Measurements from ENCODE around the gene OXER1. TPM values are rescaled to one million over a fixed set of nuclear protein-coding genes. Genes with fewer than 3 reads are reported as not detected.

OXER1 gene
- total RNA-seq, 1 experiment from 2014 or later = not detected

DNA sequence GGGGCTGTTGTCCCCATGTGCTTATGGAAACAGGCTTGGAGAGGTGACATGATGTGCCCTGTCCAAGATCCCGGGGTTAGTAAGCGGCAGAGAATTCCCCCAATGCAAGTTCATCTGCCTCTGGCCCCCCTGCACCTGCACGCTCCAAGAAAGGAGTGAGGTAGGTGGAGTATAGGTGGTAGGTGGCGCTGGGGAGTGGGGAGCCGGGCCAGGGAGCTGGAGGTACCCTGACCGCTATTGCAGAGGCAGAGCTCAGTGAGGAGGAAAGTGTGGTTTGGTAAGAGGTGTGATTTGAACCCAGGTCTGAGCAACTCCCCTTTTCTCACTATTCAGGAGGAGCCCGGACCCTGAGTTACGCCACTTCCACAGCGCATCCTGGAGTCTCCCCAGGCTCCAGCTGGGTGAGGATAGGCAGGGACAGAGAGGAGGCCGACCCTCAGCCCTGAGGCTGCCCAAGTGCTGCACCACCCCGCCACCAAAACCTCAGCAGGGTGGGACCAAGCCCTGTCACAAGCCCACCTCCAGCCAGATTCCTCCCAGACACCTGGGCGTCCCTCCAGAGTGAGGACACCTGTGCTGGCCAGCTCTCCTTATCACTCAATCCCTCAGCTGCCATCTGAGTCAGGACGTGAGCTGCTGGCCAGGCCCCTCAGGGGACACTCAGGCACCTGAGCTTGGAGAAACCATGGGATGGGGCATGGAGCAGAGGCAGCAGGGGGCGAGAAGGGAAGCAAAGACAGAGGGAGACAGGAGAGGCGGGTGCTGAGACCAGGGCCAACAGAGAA lies 22.8 kb upstream of the OXER1 start:
- POLR2A ChIA-PET (ENCODE audit: unreplicated experiment) = no interaction called here

DNA sequence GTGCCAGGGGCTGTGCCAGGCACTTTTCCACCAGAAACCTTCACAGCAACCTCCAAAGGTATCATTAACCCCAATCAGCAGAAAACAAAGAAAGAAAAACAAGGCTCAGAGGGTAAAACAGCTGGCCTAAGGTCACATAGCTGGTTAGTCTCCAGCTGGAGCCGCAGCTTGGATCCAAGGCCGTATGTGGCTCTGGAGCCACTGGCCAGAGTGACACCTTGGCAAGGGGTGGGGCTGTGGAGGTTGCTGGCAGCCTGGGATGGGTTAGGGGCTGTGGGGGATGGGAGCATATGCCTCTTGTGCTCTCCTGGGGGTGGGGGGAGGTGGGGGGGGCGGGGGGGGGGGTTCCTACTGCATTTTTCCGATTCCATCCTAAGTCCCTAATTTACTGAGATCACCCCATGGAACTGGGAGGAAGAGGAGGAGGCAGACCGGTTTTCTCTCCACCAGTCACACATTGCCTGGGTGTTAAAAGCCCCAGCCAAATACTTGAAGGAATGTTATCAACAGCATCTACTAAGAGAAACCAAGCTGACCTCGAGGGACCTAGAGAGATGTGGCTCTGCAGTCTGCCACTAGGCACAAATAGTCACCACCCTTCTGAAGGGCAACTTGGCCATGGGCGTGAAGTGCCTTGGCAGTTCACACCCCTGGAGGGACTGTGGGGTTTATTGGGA lies 20.4 kb upstream of the OXER1 start:
- ChIA-PET CTCF (no interaction called here), POLR2A (ENCODE audit: unreplicated experiment) (no interaction called here)
- no peak for TF ChIP-seq EZH2 (IDR thresholded peaks at IDR 0.05; ENCODE audit: low read length, unreplicated experiment)
- TF ChIP-seq, protein P1, sequence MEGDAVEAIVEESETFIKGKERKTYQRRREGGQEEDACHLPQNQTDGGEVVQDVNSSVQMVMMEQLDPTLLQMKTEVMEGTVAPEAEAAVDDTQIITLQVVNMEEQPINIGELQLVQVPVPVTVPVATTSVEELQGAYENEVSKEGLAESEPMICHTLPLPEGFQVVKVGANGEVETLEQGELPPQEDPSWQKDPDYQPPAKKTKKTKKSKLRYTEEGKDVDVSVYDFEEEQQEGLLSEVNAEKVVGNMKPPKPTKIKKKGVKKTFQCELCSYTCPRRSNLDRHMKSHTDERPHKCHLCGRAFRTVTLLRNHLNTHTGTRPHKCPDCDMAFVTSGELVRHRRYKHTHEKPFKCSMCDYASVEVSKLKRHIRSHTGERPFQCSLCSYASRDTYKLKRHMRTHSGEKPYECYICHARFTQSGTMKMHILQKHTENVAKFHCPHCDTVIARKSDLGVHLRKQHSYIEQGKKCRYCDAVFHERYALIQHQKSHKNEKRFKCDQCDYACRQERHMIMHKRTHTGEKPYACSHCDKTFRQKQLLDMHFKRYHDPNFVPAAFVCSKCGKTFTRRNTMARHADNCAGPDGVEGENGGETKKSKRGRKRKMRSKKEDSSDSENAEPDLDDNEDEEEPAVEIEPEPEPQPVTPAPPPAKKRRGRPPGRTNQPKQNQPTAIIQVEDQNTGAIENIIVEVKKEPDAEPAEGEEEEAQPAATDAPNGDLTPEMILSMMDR (conservative IDR thresholded peaks at IDR 0.05; ENCODE audit: low read depth, low read length) = no peak
- intact Hi-C loops (cut with micrococcal nuclease) = loop anchor here (10.0 kb wide), 1 partner anchor 420 kb away; the partner anchor contains the start of gene COX7A2L
- no peaks in the 10 kb centered on the region for H3F3A ChIP-seq (ENCODE audit: low read length, unreplicated experiment)
- H3K4me2 ChIP-seq (ENCODE audit: low read length) = no peak overlapping the region
- no peaks in the 10 kb centered on the region for H3K9me2 ChIP-seq (replicated peaks; ENCODE audit: low read length)
- H3K27me3 ChIP-seq (ENCODE audit: low read length) = no peaks in the 10 kb centered on the region; the same call in 1 of the 2 replicates
- H3K4me1 ChIP-seq (ENCODE audit: insufficient read depth, low read length) = no peaks in the 10 kb centered on the region
- BruUV-seq (replicated peaks) = no TSS peak
- H3K9me3 ChIP-seq (ENCODE audit: low read length) = no peaks in the 10 kb centered on the region
- no peaks in the 10 kb centered on the region for H3K36me3 ChIP-seq (ENCODE audit: low read depth, low read length)
- no peaks in the 10 kb centered on the region for H4K20me1 ChIP-seq (ENCODE audit: low read length)
- ATAC-seq (no peak), DNase-seq (no peak)
- no peaks in the 10 kb centered on the region for H3K79me2 ChIP-seq (ENCODE audit: low read length)
- no peak overlapping the region for H3K27ac ChIP-seq (ENCODE audit: low read length)
- H3K9ac ChIP-seq (ENCODE audit: low read length) = no peak overlapping the region
- H2AFZ ChIP-seq (ENCODE audit: low read length) = no peak overlapping the region
- no peak overlapping the region for H3K4me3 ChIP-seq (ENCODE audit: low read length)

More for the DNA sequence above, 22.8 kb upstream of the OXER1 start:
- no peak overlapping the region for H2AFZ ChIP-seq (ENCODE audit: low read length)
- no peaks in the 10 kb centered on the region for H3K9me2 ChIP-seq (replicated peaks; ENCODE audit: low read length)
- no peak overlapping the region for H3K4me2 ChIP-seq (ENCODE audit: low read length)
- H4K20me1 ChIP-seq (ENCODE audit: low read length) = no peaks in the 10 kb centered on the region
- H3K4me3 ChIP-seq (ENCODE audit: low read length) = no peak overlapping the region
- H3K36me3 ChIP-seq (ENCODE audit: low read depth, low read length) = no peaks in the 10 kb centered on the region
- no peaks in the 10 kb centered on the region; the same call in 1 of the 2 replicates for H3K27me3 ChIP-seq (ENCODE audit: low read length)
- no peaks in the 10 kb centered on the region for H3K79me2 ChIP-seq (ENCODE audit: low read length)
- no peak for ATAC-seq
- BruUV-seq (replicated peaks) = no TSS peak
- H3K27ac ChIP-seq (ENCODE audit: low read length) = no peak overlapping the region
- H3K4me1 ChIP-seq (ENCODE audit: insufficient read depth, low read length) = no peaks in the 10 kb centered on the region
- CTCF ChIA-PET = no interaction called here
- no peak for DNase-seq
- no peak overlapping the region for H3K9ac ChIP-seq (ENCODE audit: low read length)
- H3K9me3 ChIP-seq (ENCODE audit: low read length) = no peaks in the 10 kb centered on the region
- TF ChIP-seq EZH2 (IDR thresholded peaks at IDR 0.05; ENCODE audit: low read length, unreplicated experiment) (no peak), EZH2phosphoT487 (IDR thresholded peaks at IDR 0.05; ENCODE audit: borderline replicate concordance, low read length) (no peak)
- TF ChIP-seq, protein P1 (conservative IDR thresholded peaks at IDR 0.05; ENCODE audit: low read depth, low read length) = no peak
- intact Hi-C loops (cut with micrococcal nuclease) = loop anchor here (10.0 kb wide), 1 partner anchor 422 kb away; the partner anchor contains the start of gene COX7A2L
- no peaks in the 10 kb centered on the region for H3F3A ChIP-seq (ENCODE audit: low read length, unreplicated experiment)
